ENCODE measurements around the gene GTSF1L.

- TF ChIP-seq CTCF (IDR thresholded peaks at IDR 0.05 in 2 of 3, conservative IDR thresholded peaks at IDR 0.05 in 1 of 3; ENCODE audit: insufficient read depth in 2 of 3, low read depth in 1 of 3, low read length in 3 of 3): no peak
- TF ChIP-seq POLR2A (conservative IDR thresholded peaks at IDR 0.05): no peak
- no peak for TF ChIP-seq ELF2 (CRISPR knock-in tag; IDR thresholded peaks at IDR 0.05)
- no peak for TF ChIP-seq SMARCC2 (IDR thresholded peaks at IDR 0.05; ENCODE audit: low read depth)
These were observed 16.3 kb downstream of the GTSF1L start for GRCh38 chr20:43710370-43711044.
